Suprapubic skin (tissue), 3 donors: Measurements from ENCODE around the gene TMOD1.

Experiments
- POLR2A ChIP-seq, 2 donors: fragments of 450-650 bp; IDR thresholded peaks; one replicate each; pipeline ENCODE4 v1.6.1; 2017; ENCODE audit warnings: antibody characterized with exemption in 2 of 2, mild to moderate bottlenecking in 2 of 2, moderate library complexity in 2 of 2
- TF ChIP-seq, protein P1 (sequence below), 2 donors: fragments of 200-600 bp in 1 of 2; fragments of 450-650 bp in 1 of 2; sonication (generic) in 1 of 2; IDR thresholded peaks; one replicate each; pipeline ENCODE4 v1.5.1; 2016 to 2019; ENCODE audit warnings: antibody characterized with exemption in 2 of 2, mild to moderate bottlenecking in 1 of 2, moderate library complexity in 1 of 2

- TF ChIP-seq, protein P1, sequence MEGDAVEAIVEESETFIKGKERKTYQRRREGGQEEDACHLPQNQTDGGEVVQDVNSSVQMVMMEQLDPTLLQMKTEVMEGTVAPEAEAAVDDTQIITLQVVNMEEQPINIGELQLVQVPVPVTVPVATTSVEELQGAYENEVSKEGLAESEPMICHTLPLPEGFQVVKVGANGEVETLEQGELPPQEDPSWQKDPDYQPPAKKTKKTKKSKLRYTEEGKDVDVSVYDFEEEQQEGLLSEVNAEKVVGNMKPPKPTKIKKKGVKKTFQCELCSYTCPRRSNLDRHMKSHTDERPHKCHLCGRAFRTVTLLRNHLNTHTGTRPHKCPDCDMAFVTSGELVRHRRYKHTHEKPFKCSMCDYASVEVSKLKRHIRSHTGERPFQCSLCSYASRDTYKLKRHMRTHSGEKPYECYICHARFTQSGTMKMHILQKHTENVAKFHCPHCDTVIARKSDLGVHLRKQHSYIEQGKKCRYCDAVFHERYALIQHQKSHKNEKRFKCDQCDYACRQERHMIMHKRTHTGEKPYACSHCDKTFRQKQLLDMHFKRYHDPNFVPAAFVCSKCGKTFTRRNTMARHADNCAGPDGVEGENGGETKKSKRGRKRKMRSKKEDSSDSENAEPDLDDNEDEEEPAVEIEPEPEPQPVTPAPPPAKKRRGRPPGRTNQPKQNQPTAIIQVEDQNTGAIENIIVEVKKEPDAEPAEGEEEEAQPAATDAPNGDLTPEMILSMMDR (IDR thresholded peaks at IDR 0.05) = no peak
- no peak for TF ChIP-seq POLR2A (IDR thresholded peaks at IDR 0.05)
Observed at GRCh38 chr9:97628668-97629067, 127.2 kb downstream of the TMOD1 start.
